Adrenal gland (tissue), 12 donors: Measurements from ENCODE around the gene ITGBL1. TPM values are rescaled to one million over a fixed set of nuclear protein-coding genes. Genes with fewer than 3 reads are reported as not detected.

ENCODE experiments used
- DNase-seq, 7 donors: peaks; one replicate each; pipeline ENCODE4 v3.0.0-alpha.2; 2019 to 2020
- H3K27ac ChIP-seq, 5 donors: fragments of 200-600 bp; sonication (generic) in 4 of 5; 1 replicate in 3 of 5; 2 replicates in 2 of 5; pipeline versions ENCODE4 v1.5.1 to v1.8.0; 2016 to 2020; ENCODE audit warnings: mild to moderate bottlenecking in 1 of 5
- H3K27me3 ChIP-seq: fragments of 200-600 bp; 2 replicates; pipeline ENCODE4 v1.8.0; 2021
- H3K36me3 ChIP-seq, 2 donors: fragments of 200-600 bp; replicated peaks in 1 of 2; 1 replicate in 1 of 2; 2 replicates in 1 of 2; pipeline versions ENCODE4 v1.5.1 to v1.8.0; 2018 to 2022
- H3K4me1 ChIP-seq, 2 donors: fragments of 200-600 bp; replicated peaks in 1 of 2; 1 replicate in 1 of 2; 2 replicates in 1 of 2; pipeline versions ENCODE4 v1.5.1 to v1.8.0; 2018 to 2021
- H3K4me3 ChIP-seq, 4 donors: fragments of 200-600 bp; sonication (generic) in 3 of 4; one replicate each; pipeline ENCODE4 v1.5.1; 2016 to 2018
- H3K9me3 ChIP-seq, 3 donors: fragments of 200-600 bp; sonication (generic) in 1 of 3; replicated peaks in 1 of 3; 1 replicate in 2 of 3; 2 replicates in 1 of 3; pipeline versions ENCODE4 v1.5.1 to v1.8.0; 2016 to 2021
- CTCF ChIP-seq, 6 experiments: fragments of 450-650 bp in 4 of 6; fragments of 200-600 bp in 2 of 6; sonication (generic) in 1 of 6; IDR thresholded peaks; 1 replicate in 5 of 6; 2 replicates in 1 of 6; pipeline versions ENCODE4 v1.5.1 to v1.8.0; 2016 to 2021; ENCODE audit warnings: antibody characterized with exemption in 6 of 6, mild to moderate bottlenecking in 2 of 6, moderate library complexity in 1 of 6
- POLR2A ChIP-seq, 2 donors: fragments of 450-650 bp; IDR thresholded peaks; one replicate each; pipeline ENCODE4 v1.6.1; 2017; ENCODE audit warnings: antibody characterized with exemption in 2 of 2, mild to moderate bottlenecking in 2 of 2, moderate library complexity in 1 of 2
- WGBS, 4 donors: extraction: QIAGEN DNeasy Blood & Tissue Kit in 2 of 4; methylation state at CpG; one replicate each; pipeline versions ENCODE4 v1.1.5 to v1.1.7; 2013 to 2017; 5-methylcytosine and 5-hydroxymethylcytosine counted together
- intact Hi-C, 2 donors: fragments of 100-400 bp; cut with DNase I; formaldehyde crosslinking; loops; one replicate each; pipeline versions ENCODE4 v1.14.1 to v1.15.0; 2022 to 2023
- polyA plus RNA-seq, 3 donors: library from polyadenylated mRNA; stranded (reverse); fragments of 200-250 nt in 2 of 3; fragments of 350-450 nt in 1 of 3; fragmentation: Illumina TruSeq in 1 of 3; extraction: RNeasy Lipid Tissue Mini Kit (QIAGEN cat#74804) in 1 of 3; gene quantifications; one replicate each; pipeline ENCODE4 v1.2.3, GENCODE V29; 2013 to 2014
- total RNA-seq, 9 donors: library from RNA; depleted of rRNA in 4 of 9; stranded (reverse); fragments of >200 nt in 4 of 9; fragments of 120-200 nt in 1 of 9; fragmentation: NEBNext Ultra II Directional in 1 of 9; extraction: Animal tissue kit (Norgen Biotek cat#: 25700) in 1 of 9; gene quantifications; one replicate each; pipeline versions ENCODE4 v1.1.0 to v1.2.4, GENCODE V29; 2013 to 2023
- donor health status: healthy with polysubstance abuse.
- donor health status: Bipolar disorder and iron deficiency.
- donor health status: DM: yes; HTN: yes; CAD: no.
- donor health status: DM: no; HTN: no; CAD: no.
- donor health status: DM: no; HTN: no; CAD: no.
- donor health status: DM: yes; HTN: yes; CAD: no.

The ITGBL1 gene
- total and polyA plus RNA-seq, 12 donors: 1.4 to 8.3 (median 4.8) TPM

GRCh38 chr13:101703838-101704237, 251.4 kb downstream of the ITGBL1 start:
- Histone ChIP-seq H3K36me3 (no peaks in the 10 kb centered on the region), H3K4me3 (no peak overlapping the region), H3K4me1 (no peaks in the 10 kb centered on the region), H3K9me3 (no peaks in the 10 kb centered on the region), H3K27ac (no peak overlapping the region), H3K27me3 (no peaks in the 10 kb centered on the region)
- TF ChIP-seq CTCF (IDR thresholded peaks at IDR 0.05) (no peak), POLR2A (IDR thresholded peaks at IDR 0.05) (no peak)
- no peak for DNase-seq
- intact Hi-C loops: no loop called here
- WGBS, 4 donors: 72 to 81% (median 78%) methylated on average over 3 of the region's 3 CpGs

GRCh38 chr13:101706651-101707050, 254.2 kb downstream of the ITGBL1 start:
- Histone ChIP-seq H3K4me3 (no peak overlapping the region), H3K27me3 (no peaks in the 10 kb centered on the region), H3K9me3 (no peaks in the 10 kb centered on the region), H3K27ac (no peak overlapping the region), H3K36me3 (no peaks in the 10 kb centered on the region), H3K4me1 (no peaks in the 10 kb centered on the region)
- intact Hi-C loops: no loop called here
- DNase-seq: peak in 2 of 7 donors; percentile 18 to 22
- WGBS, 4 donors: 44 to 73% (median 62%) methylated on average over 6 of the region's 6 CpGs
- TF ChIP-seq CTCF (IDR thresholded peaks at IDR 0.05) (no peak), POLR2A (IDR thresholded peaks at IDR 0.05) (no peak)

GRCh38 chr13:101707659-101708058, 255.2 kb downstream of the ITGBL1 start:
- WGBS, 4 donors: 78 to 86% (median 81%) methylated on average over 2 of the region's 2 CpGs
- intact Hi-C loops: no loop called here
- H3K4me1 ChIP-seq: no peaks in the 10 kb centered on the region
- H3K27me3 ChIP-seq: no peaks in the 10 kb centered on the region
- no peak for DNase-seq
- no peak overlapping the region for H3K4me3 ChIP-seq
- no peak overlapping the region for H3K27ac ChIP-seq
- H3K9me3 ChIP-seq: no peaks in the 10 kb centered on the region
- no peaks in the 10 kb centered on the region for H3K36me3 ChIP-seq
- no peak for TF ChIP-seq POLR2A (IDR thresholded peaks at IDR 0.05)
- no peak for TF ChIP-seq CTCF (IDR thresholded peaks at IDR 0.05)

GRCh38 chr13:101708115-101708514, 255.6 kb downstream of the ITGBL1 start:
- no peak for TF ChIP-seq CTCF (IDR thresholded peaks at IDR 0.05)
- TF ChIP-seq POLR2A (IDR thresholded peaks at IDR 0.05): no peak
- Histone ChIP-seq H3K27ac (no peak overlapping the region), H3K4me1 (no peaks in the 10 kb centered on the region), H3K36me3 (no peaks in the 10 kb centered on the region), H3K4me3 (no peak overlapping the region), H3K9me3 (no peaks in the 10 kb centered on the region), H3K27me3 (no peaks in the 10 kb centered on the region)
- intact Hi-C loops: no loop called here
- DNase-seq: no peak
- WGBS, 4 donors: 82 to 97% (median 85%) methylated on average over 1 of the region's 1 CpG
